ENCODE measurements around the gene POLK.

GRCh38 chr5:75466006-75466716 lies 45.5 kb upstream of the POLK start:
- TF ChIP-seq POLR2A (IDR thresholded peaks at IDR 0.05; ENCODE audit: low read length) (no peak), GATA1 (IDR thresholded peaks at IDR 0.05; ENCODE audit: low read depth, low read length) (no peak)
